SJSA1 (cell line): ENCODE data around the gene KNOP1. TPM values are rescaled to one million over a fixed set of nuclear protein-coding genes. Genes with fewer than 3 reads are reported as not detected.
"Not testable (repeated sequence)": the region's sequence is repeated elsewhere in the genome, so short reads cannot be mapped to it uniquely, and the experiment has no call there.

Source experiments
- DNase-seq, 2 experiments: peaks; one replicate each; pipeline ENCODE4 v3.0.0-alpha.2; 2015 to 2020; ENCODE audit warnings: low spot score in 2 of 2, low read depth in 1 of 2
- H3K27ac ChIP-seq: fragments of 250-450 bp; sonication (Bioruptor Pico); 2 replicates; pipeline ENCODE4 v1.5.1; 2020; ENCODE audit warnings: mild to moderate bottlenecking, moderate library complexity
- H3K27me3 ChIP-seq: fragments of 250-450 bp; sonication (Bioruptor Pico); replicated peaks from 2 replicates; pipeline ENCODE4 v1.5.1; 2020; ENCODE audit warnings: mild to moderate bottlenecking, moderate library complexity
- H3K36me3 ChIP-seq: fragments of 250-450 bp; sonication (Bioruptor Pico); 2 replicates; pipeline ENCODE4 v1.5.1; 2020; ENCODE audit warnings: mild to moderate bottlenecking
- H3K4me1 ChIP-seq: fragments of 250-450 bp; sonication (Bioruptor Pico); replicated peaks from 2 replicates; pipeline ENCODE4 v1.6.1; 2021; ENCODE audit warnings: mild to moderate bottlenecking
- H3K4me3 ChIP-seq: fragments of 250-450 bp; sonication (Bioruptor Pico); 2 replicates; pipeline ENCODE4 v1.5.1; 2020; ENCODE audit warnings: mild to moderate bottlenecking
- H3K9me3 ChIP-seq: fragments of 250-450 bp; sonication (Bioruptor Pico); replicated peaks from 2 replicates; pipeline ENCODE4 v1.5.1; 2020; ENCODE audit warnings: mild to moderate bottlenecking
- total RNA-seq: library from RNA; depleted of rRNA; stranded (reverse); fragments of >200 nt; shearing (Covaris generic); gene quantifications from 2 replicates; pipeline ENCODE4 v1.2.3, GENCODE V29; 2014

KNOP1 gene
- total RNA-seq, 1 experiment from 2014 or later, result 23.1 TPM

DNA sequence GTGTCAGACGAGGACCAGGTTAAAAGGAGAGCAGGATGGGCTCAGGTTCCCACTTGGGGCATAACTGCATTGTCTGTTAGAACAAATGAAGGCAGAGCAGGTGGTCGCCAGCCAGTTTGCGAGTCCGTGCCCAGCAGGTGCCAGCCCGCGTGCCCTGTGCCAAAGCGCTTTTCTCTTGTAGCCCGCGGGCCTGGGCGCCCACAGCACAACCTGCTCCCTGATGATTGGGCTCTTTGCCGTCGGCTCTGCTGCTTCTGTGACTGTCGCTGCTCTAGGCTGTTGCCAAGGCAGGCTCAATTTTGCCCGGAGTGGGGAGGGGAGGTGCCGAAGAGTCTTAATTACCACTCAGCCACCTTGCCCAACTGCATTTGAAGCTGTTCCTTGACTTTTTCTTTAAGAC, 21.1 kb downstream of the KNOP1 start:
- H3K36me3 ChIP-seq, result peaks cover 53% of the 10 kb centered on the region
- H3K27ac ChIP-seq, result peak overlapping the region; percentile 84
- peaks cover 47% of the 10 kb centered on the region for H3K4me1 ChIP-seq
- no peaks in the 10 kb centered on the region for H3K9me3 ChIP-seq
- H3K27me3 ChIP-seq, result no peaks in the 10 kb centered on the region
- DNase-seq, result no peak
- no peak overlapping the region for H3K4me3 ChIP-seq

DNA sequence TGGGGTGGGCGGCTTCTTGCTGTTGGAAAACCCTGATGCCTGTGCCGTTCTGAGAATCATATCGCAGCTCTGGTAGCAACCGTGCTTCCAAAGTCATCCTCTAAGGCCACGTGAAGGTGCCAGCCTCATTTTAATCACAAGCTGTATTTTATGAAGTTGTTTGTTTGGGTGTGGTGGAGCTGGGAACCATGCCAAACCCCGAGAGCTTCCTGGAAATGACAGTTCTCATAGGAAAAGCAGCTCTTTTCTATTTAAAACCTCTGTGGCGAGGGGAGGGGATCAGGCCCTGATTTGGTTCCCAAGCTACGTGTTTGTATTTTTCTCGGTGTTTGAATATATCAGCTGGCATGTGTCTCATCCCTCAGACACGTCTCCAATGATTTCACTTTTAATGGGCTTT, 21.7 kb downstream of the KNOP1 start:
- Histone ChIP-seq H3K9me3 (no peaks in the 10 kb centered on the region), H3K36me3 (peaks cover 51% of the 10 kb centered on the region), H3K4me3 (no peak overlapping the region), H3K4me1 (peaks cover 43% of the 10 kb centered on the region), H3K27ac (peak overlapping the region; percentile 84), H3K27me3 (no peaks in the 10 kb centered on the region)
- DNase-seq, result peak; percentile 90 to 94

DNA sequence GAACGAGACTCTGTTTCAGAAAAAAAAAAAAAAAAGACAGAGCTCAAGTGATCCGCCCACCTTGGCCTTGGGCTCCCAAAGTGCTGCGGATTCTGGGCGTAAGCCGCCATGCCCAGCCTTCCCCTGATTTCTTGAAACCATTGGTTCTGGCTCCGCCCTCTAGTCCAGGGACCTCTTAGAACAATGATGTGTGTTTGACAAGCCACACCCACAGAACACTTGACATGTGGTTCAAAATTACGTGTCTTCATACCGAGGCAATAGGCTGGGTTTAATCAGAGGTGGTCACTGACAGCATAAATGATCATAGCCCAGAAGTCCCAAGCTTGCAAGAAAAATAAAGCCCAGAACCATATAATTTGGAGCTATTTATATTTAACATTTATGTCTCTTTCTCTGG, 23.0 kb downstream of the KNOP1 start:
- no peaks in the 10 kb centered on the region for H3K27me3 ChIP-seq
- no peak overlapping the region for H3K27ac ChIP-seq
- peaks cover 50% of the 10 kb centered on the region for H3K36me3 ChIP-seq
- H3K9me3 ChIP-seq, result no peaks in the 10 kb centered on the region
- no peak overlapping the region for H3K4me3 ChIP-seq
- no peak for DNase-seq
- H3K4me1 ChIP-seq, result peaks cover 36% of the 10 kb centered on the region

GRCh38 chr16:19691161-19691711, 26.8 kb downstream of the KNOP1 start:
- Histone ChIP-seq H3K4me3 (no peak overlapping the region), H3K27ac (peak overlapping the region; percentile 15; the same call in 1 of the 2 replicates), H3K9me3 (no peaks in the 10 kb centered on the region), H3K4me1 (peaks cover 16% of the 10 kb centered on the region), H3K27me3 (no peaks in the 10 kb centered on the region), H3K36me3 (peaks cover 27% of the 10 kb centered on the region)
- peak in 1 of 2 experiments; percentile 20 for DNase-seq

- no peaks in the 10 kb centered on the region for H3K9me3 ChIP-seq
- peaks cover 11% of the 10 kb centered on the region for H3K4me1 ChIP-seq
- H3K4me3 ChIP-seq, result no peak overlapping the region
- no peaks in the 10 kb centered on the region for H3K27me3 ChIP-seq
- peaks cover 28% of the 10 kb centered on the region for H3K36me3 ChIP-seq
- no peak overlapping the region for H3K27ac ChIP-seq
- DNase-seq, result no peak
Measured at GRCh38 chr16:19690196-19690595, 27.8 kb downstream of the KNOP1 start.

- Histone ChIP-seq H3K27ac (no peak overlapping the region), H3K9me3 (no peaks in the 10 kb centered on the region), H3K4me3 (no peak overlapping the region), H3K27me3 (no peaks in the 10 kb centered on the region), H3K4me1 (peaks cover 11% of the 10 kb centered on the region), H3K36me3 (peaks cover 32% of the 10 kb centered on the region)
- no peak for DNase-seq
Measured at GRCh38 chr16:19689342-19689741, 28.7 kb downstream of the KNOP1 start.

DNA sequence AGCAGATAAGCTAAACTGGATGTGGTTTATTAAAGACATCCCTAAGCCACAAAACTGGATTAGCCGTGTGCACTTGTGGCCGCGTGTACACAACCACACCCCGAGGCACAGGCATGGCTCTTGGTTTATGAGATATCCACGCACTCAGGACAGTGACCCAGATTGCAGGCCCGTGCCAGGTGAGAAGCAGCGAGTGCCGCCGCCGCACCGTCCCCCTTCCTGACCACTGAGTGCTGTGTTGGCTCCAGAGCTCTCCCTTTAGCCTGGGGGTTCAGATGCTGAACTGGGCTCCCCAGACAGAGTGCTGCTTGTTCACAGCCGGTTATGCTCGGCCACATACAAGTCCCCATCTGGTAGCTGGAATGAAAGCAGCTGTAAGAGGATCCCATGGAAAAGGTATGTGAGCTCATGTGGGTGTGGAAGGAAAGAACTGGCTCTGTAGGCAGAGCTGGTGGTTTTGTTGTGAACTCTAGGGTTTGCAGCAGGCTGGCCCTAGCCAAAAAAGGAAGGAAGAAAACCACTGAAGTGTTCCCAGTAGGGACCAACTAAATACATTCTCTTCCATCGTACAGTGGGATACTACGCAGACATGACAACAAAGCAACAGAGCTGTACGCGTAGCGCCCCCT, 29.5 kb downstream of the KNOP1 start:
- H3K27me3 ChIP-seq, result no peaks in the 10 kb centered on the region
- H3K4me1 ChIP-seq, result peaks cover 11% of the 10 kb centered on the region
- no peak for DNase-seq
- peaks cover 39% of the 10 kb centered on the region for H3K36me3 ChIP-seq
- H3K4me3 ChIP-seq, result no peak overlapping the region
- H3K9me3 ChIP-seq, result no peaks in the 10 kb centered on the region
- no peak overlapping the region for H3K27ac ChIP-seq

GRCh38 chr16:19687279-19687678, 30.7 kb downstream of the KNOP1 start:
- Histone ChIP-seq H3K27ac (no peak overlapping the region), H3K27me3 (no peaks in the 10 kb centered on the region), H3K4me3 (no peak overlapping the region), H3K4me1 (peaks cover 11% of the 10 kb centered on the region), H3K9me3 (no peaks in the 10 kb centered on the region), H3K36me3 (peaks cover 50% of the 10 kb centered on the region)
- no peak for DNase-seq

GRCh38 chr16:19685176-19685575, 32.9 kb downstream of the KNOP1 start:
- Histone ChIP-seq H3K36me3 (peaks cover 41% of the 10 kb centered on the region), H3K4me1 (0 out of 2 replicates have a peak, but pooled peaks cover 4% of the 10 kb centered on the region), H3K27me3 (no peaks in the 10 kb centered on the region), H3K9me3 (no peaks in the 10 kb centered on the region), H3K27ac (no peak overlapping the region), H3K4me3 (no peak overlapping the region)
- DNase-seq, result no peak

- no peaks in the 10 kb centered on the region for H3K9me3 ChIP-seq
Measured at GRCh38 chr16:19683453-19684236, 34.4 kb downstream of the KNOP1 start.

GRCh38 chr16:19681637-19682036, 36.4 kb downstream of the KNOP1 start:
- H3K9me3 ChIP-seq, result no peaks in the 10 kb centered on the region
- no peak for DNase-seq
- H3K36me3 ChIP-seq, result peaks cover 35% of the 10 kb centered on the region
- H3K27me3 ChIP-seq, result no peaks in the 10 kb centered on the region
- no peak overlapping the region for H3K4me3 ChIP-seq
- H3K4me1 ChIP-seq, result no peaks in the 10 kb centered on the region
- H3K27ac ChIP-seq, result no peak overlapping the region

More at GRCh38 chr16:19683453-19684236, 34.4 kb downstream of the KNOP1 start:
- no peak for DNase-seq
- Histone ChIP-seq H3K27ac (no peak overlapping the region), H3K27me3 (no peaks in the 10 kb centered on the region), H3K4me3 (no peak overlapping the region), H3K4me1 (no peaks in the 10 kb centered on the region), H3K36me3 (peaks cover 41% of the 10 kb centered on the region)

- Histone ChIP-seq H3K27ac (no peak overlapping the region), H3K9me3 (no peaks in the 10 kb centered on the region), H3K4me3 (no peak overlapping the region), H3K27me3 (no peaks in the 10 kb centered on the region), H3K36me3 (peaks cover 39% of the 10 kb centered on the region), H3K4me1 (no peaks in the 10 kb centered on the region)
- DNase-seq, result no peak
Measured at GRCh38 chr16:19680881-19681340, 37.1 kb downstream of the KNOP1 start.

DNA sequence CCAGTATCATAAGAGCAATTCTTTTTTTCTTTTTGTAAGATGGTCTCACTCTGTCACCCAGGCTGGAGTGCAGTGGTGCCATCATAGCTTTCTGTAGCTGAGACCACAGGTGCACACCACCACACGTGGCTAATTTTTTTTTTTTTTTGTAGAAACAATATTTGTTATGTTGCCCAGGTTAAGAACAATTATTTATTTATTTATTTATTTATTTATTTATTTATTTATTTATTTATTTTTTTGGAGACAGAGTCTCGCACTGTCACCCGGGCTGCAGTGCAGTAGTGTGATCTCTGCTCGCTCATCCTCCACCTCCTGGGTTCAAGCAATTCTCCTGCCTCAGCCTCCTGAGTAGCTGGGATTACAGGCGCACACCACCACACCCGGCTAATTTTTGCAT, 38.7 kb downstream of the KNOP1 start:
- H3K4me1 ChIP-seq, H3K9me3 ChIP-seq, H3K4me3 ChIP-seq, H3K27me3 ChIP-seq, H3K27ac ChIP-seq, DNase-seq: not testable (repeated sequence)
- H3K36me3 ChIP-seq, result peaks cover 26% of the 10 kb centered on the region

DNA sequence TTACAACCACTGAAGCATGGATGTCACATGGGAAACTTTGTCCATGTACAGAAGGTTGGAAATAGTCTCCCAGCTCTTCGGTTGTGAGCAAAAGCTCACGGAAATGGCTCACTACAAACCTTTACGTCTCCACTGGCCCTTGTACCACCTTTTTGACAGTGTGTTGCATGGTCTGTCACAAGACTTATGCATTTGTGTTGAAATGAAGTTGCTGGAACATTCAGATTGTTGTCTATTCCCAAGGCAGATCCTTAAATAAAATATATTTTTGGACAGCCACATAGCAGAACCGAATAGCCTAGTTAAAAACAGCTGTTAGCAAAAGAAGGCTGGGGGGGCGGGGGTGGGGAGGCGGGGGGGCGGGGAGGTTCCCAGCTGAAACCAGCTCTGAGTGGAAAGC, 39.2 kb downstream of the KNOP1 start:
- Histone ChIP-seq H3K4me3 (no peak overlapping the region), H3K27ac (no peak overlapping the region), H3K9me3 (no peaks in the 10 kb centered on the region), H3K27me3 (no peaks in the 10 kb centered on the region), H3K36me3 (peaks cover 23% of the 10 kb centered on the region), H3K4me1 (no peaks in the 10 kb centered on the region)
- DNase-seq, result no peak
